PC-3 (cell line): ENCODE measurements around the gene NDFIP2.

Experiments used
- EZH2 ChIP-seq: fragments of 300-600 bp; sonication (generic); IDR thresholded peaks from one replicate; pipeline ENCODE4 v1.6.1; 2017; ENCODE audit warnings: antibody characterized with exemption, mild to moderate bottlenecking, low read length; ENCODE audit not compliant: unreplicated experiment
- EZH2phosphoT487 ChIP-seq: fragments of 300-600 bp; sonication (generic); IDR thresholded peaks from 2 replicates; pipeline ENCODE4 v1.6.1; 2018; ENCODE audit warnings: mild to moderate bottlenecking, antibody characterized with exemption, low read length, borderline replicate concordance
- TF ChIP-seq, protein P1 (sequence below): fragments of 300-600 bp; sonication (generic); conservative IDR thresholded peaks from 2 replicates; pipeline ENCODE4 v1.5.1; 2017; ENCODE audit warnings: antibody characterized with exemption, low read depth, mild to moderate bottlenecking, low read length

- TF ChIP-seq, protein P1, sequence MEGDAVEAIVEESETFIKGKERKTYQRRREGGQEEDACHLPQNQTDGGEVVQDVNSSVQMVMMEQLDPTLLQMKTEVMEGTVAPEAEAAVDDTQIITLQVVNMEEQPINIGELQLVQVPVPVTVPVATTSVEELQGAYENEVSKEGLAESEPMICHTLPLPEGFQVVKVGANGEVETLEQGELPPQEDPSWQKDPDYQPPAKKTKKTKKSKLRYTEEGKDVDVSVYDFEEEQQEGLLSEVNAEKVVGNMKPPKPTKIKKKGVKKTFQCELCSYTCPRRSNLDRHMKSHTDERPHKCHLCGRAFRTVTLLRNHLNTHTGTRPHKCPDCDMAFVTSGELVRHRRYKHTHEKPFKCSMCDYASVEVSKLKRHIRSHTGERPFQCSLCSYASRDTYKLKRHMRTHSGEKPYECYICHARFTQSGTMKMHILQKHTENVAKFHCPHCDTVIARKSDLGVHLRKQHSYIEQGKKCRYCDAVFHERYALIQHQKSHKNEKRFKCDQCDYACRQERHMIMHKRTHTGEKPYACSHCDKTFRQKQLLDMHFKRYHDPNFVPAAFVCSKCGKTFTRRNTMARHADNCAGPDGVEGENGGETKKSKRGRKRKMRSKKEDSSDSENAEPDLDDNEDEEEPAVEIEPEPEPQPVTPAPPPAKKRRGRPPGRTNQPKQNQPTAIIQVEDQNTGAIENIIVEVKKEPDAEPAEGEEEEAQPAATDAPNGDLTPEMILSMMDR = no peak
- TF ChIP-seq EZH2 (no peak), EZH2phosphoT487 (no peak)
These were observed 27.4 kb downstream of the NDFIP2 start for GRCh38 chr13:79508224-79508961.
